Endothelial cell of umbilical vein (primary cell): ENCODE results near the gene KBTBD8. TPM values are rescaled to one million over a fixed set of nuclear protein-coding genes. Genes with fewer than 3 reads are reported as not detected.

Experiments
- BruUV-seq: library from RNA; stranded (reverse); fragments of 400-500 nt; replicated peaks from 2 replicates; lab custom pipeline; 2021; lab: Mats Ljungman, UMichigan
- CTCF ChIA-PET: fragments of 300-600, 350-600 bp; sonication (Branson Sonifier 250); formaldehyde crosslinking; loops from one replicate; lab custom pipeline; 2021; ENCODE audit warnings: antibody characterized with exemption, inconsistent platforms; lab: Charles Lee
- POLR2A ChIA-PET: fragments of 300-600, 350-600 bp; sonication (Branson Sonifier 250); formaldehyde crosslinking; loops from one replicate; lab custom pipeline; 2021; ENCODE audit warnings: antibody characterized with exemption, inconsistent platforms; lab: Charles Lee
- DNase-seq: peaks from one replicate; pipeline ENCODE4 v3.0.0-alpha.2; 2011; ENCODE audit warnings: low read depth, low spot score
- FAIRE-seq: peaks from 2 replicates; lab custom pipeline; 2011; peaks lifted over from hg19 to GRCh38; lab: Jason Lieb, UNC
- H2AFZ ChIP-seq: 2 replicates; pipeline ENCODE4 v1.6.0; 2012; ENCODE audit warnings: low read depth, low read length, control low read depth, inconsistent platforms
- H3K27ac ChIP-seq: 2 replicates; pipeline ENCODE4 v1.5.1; 2011; ENCODE audit warnings: low read depth, mild to moderate bottlenecking, control low read depth, low read length, moderate library complexity; ENCODE audit not compliant: insufficient read depth
- H3K27me3 ChIP-seq, 2 experiments: 2 replicates each; pipeline versions ENCODE4 v1.6.0 to v1.6.1; 2011; ENCODE audit warnings: low read length in 2 of 2, mixed read lengths in 1 of 2; ENCODE audit not compliant: control insufficient read depth in 2 of 2, insufficient read depth in 2 of 2
- H3K36me3 ChIP-seq, 2 experiments: 2 replicates in 1 of 2; 3 replicates in 1 of 2; pipeline ENCODE4 v1.5.1; 2011; ENCODE audit warnings: low read length in 2 of 2, mild to moderate bottlenecking in 1 of 2, moderate library complexity in 1 of 2; ENCODE audit not compliant: control insufficient read depth in 2 of 2, insufficient read depth in 2 of 2; ENCODE audit errors: extremely low read depth in 1 of 2
- H3K4me1 ChIP-seq: 3 replicates; pipeline ENCODE4 v1.5.1; 2011; ENCODE audit warnings: mild to moderate bottlenecking, low read length; ENCODE audit not compliant: control insufficient read depth, insufficient read depth; ENCODE audit errors: extremely low read depth
- H3K4me2 ChIP-seq: 2 replicates; pipeline ENCODE4 v1.6.1; 2011; ENCODE audit warnings: low read length, control low read depth, mixed read lengths; ENCODE audit not compliant: insufficient read depth
- H3K4me3 ChIP-seq, 3 experiments: fragments of 200-600 bp in 1 of 3; sonication (generic), shearing (Covaris generic) in 1 of 3; replicated peaks in 1 of 3; 2 replicates each; pipeline ENCODE4 v1.5.1; 2011 to 2016; ENCODE audit warnings: control low read depth in 3 of 3, low read length in 3 of 3, mild to moderate bottlenecking in 2 of 3, inconsistent platforms in 1 of 3, low read depth in 1 of 3, moderate library complexity in 1 of 3; ENCODE audit not compliant: insufficient read depth in 1 of 3
- H3K79me2 ChIP-seq: 2 replicates; pipeline ENCODE4 v1.6.0; 2012; ENCODE audit warnings: low read length, inconsistent platforms; ENCODE audit not compliant: control insufficient read depth, insufficient read depth
- H3K9ac ChIP-seq: replicated peaks from 2 replicates; pipeline ENCODE3; 2011; ENCODE audit warnings: low read length, control low read depth; ENCODE audit not compliant: insufficient read depth; ENCODE audit errors: extremely low read depth
- H3K9me1 ChIP-seq: replicated peaks from 3 replicates; pipeline ENCODE4 v1.6.0; 2011; ENCODE audit warnings: mild to moderate bottlenecking, low read length; ENCODE audit not compliant: control insufficient read depth, insufficient read depth; ENCODE audit errors: extremely low read depth
- H3K9me3 ChIP-seq: replicated peaks from 2 replicates; pipeline ENCODE4 v1.5.1; 2012; ENCODE audit warnings: low read length, inconsistent platforms; ENCODE audit not compliant: control insufficient read depth, insufficient read depth
- H4K20me1 ChIP-seq: replicated peaks from 2 replicates; pipeline ENCODE3; 2011; ENCODE audit warnings: mild to moderate bottlenecking, low read length; ENCODE audit not compliant: control insufficient read depth, insufficient read depth; ENCODE audit errors: extremely low read depth
- EZH2 ChIP-seq: IDR thresholded peaks from 2 replicates; pipeline ENCODE4 v1.6.1; 2012; ENCODE audit warnings: borderline replicate concordance, low read depth, mild to moderate bottlenecking, moderate library complexity, low read length, inconsistent platforms; ENCODE audit not compliant: severe bottlenecking
- FOS ChIP-seq: IDR thresholded peaks from 2 replicates; pipeline ENCODE4 v1.6.1; 2011; ENCODE audit warnings: mild to moderate bottlenecking, low read length, moderate library complexity, borderline replicate concordance; ENCODE audit not compliant: insufficient read depth
- GATA2 ChIP-seq: IDR thresholded peaks from 2 replicates; pipeline ENCODE4 v1.7.0; 2011; ENCODE audit warnings: low read depth, mild to moderate bottlenecking, moderate library complexity, mixed read lengths, low read length; ENCODE audit not compliant: insufficient read length, insufficient read depth
- JUN ChIP-seq: IDR thresholded peaks from 2 replicates; pipeline ENCODE4 v1.6.1; 2011; ENCODE audit warnings: borderline replicate concordance, low read depth; ENCODE audit not compliant: insufficient read length, insufficient read depth
- MYC ChIP-seq: IDR thresholded peaks from one replicate; pipeline ENCODE4 v1.6.1; 2011; ENCODE audit warnings: mild to moderate bottlenecking, low read depth, low read length
- POLR2A ChIP-seq: IDR thresholded peaks from 2 replicates; pipeline ENCODE4 v1.6.1; 2012; ENCODE audit warnings: low read depth, mild to moderate bottlenecking, control low read depth, low read length
- POLR2AphosphoS5 ChIP-seq: IDR thresholded peaks from 2 replicates; pipeline ENCODE4 v1.6.1; 2012; ENCODE audit warnings: low read depth, mild to moderate bottlenecking, control low read depth, low read length, moderate library complexity; ENCODE audit not compliant: insufficient read depth
- dilution Hi-C: fragments of 300-500 bp; cut with MboI; formaldehyde crosslinking; loops from one replicate; pipeline ENCODE4 v1.15.0; 2019; ENCODE audit warnings: low sequenced_read_pairs; ENCODE audit not compliant: extremely low pct_ligation_motif_present
- intact Hi-C: fragments of 100-400 bp; cut with micrococcal nuclease; formaldehyde crosslinking; loops from one replicate; pipeline ENCODE4 v1.10.0; 2022
- polyA plus RNA-seq, 4 experiments: library from polyadenylated mRNA; depleted of rRNA in 3 of 4; stranded (reverse) in 3 of 4; unstranded in 1 of 4; fragments of >200 nt; gene quantifications; 2 replicates each; pipeline versions ENCODE4 v1.2.1 to v1.2.3, GENCODE V29; 2011 to 2012; ENCODE audit warnings: missing spikeins in 1 of 4
- total RNA-seq: library from RNA; stranded (reverse); gene quantifications from 2 replicates; pipeline ENCODE4 v1.2.3, GENCODE V29; 2021
- TF ChIP-seq, protein P1 (sequence below): IDR thresholded peaks from 2 replicates; pipeline ENCODE4 v1.6.1; 2011; ENCODE audit not compliant: insufficient read depth, insufficient read length
- TF ChIP-seq, protein P2 (sequence below), 2 donors: IDR thresholded peaks; 1 replicate in 1 of 2; 2 replicates in 1 of 2; pipeline ENCODE4 v1.5.1; 2011; ENCODE audit warnings: low read length in 2 of 2, mild to moderate bottlenecking in 2 of 2, moderate library complexity in 2 of 2, control low read depth in 1 of 2, inconsistent platforms in 1 of 2, low read depth in 1 of 2; ENCODE audit not compliant: insufficient read depth in 1 of 2; ENCODE audit errors: extremely low read depth in 1 of 2

KBTBD8 gene
- total and polyA plus RNA-seq, 2 donors (not counting 3 experiments of a cell fraction or from before 2014, with no cell fraction given) = 0.26 to 1.1 TPM

DNA sequence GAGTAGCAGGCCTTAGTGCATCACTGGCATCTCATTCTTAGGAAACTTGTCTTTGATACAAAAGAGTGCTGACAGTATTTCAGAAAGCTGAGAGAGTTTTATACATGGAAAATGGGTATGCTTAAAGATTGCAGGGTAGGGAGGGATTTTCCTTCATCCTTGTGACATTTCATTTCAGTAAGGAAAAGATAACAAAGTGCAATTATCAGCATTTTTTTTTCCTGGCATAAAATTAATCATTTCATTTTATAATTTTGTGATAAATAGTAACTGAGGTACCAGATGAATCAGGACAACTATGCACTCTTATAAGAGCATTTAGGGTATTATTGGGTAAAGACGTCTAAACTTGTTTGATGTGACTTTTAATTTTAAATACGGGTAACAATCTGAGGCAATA is 10.3 kb downstream of the KBTBD8 start:
- Histone ChIP-seq H3K36me3 (peaks cover 0 to 9% of the 10 kb centered on the region in 2 experiments), H2AFZ (no peak overlapping the region), H3K9me1 (no peaks in the 10 kb centered on the region), H4K20me1 (no peaks in the 10 kb centered on the region), H3K79me2 (peaks cover 2% of the 10 kb centered on the region), H3K27me3 (no peaks in the 10 kb centered on the region), H3K4me2 (no peak overlapping the region), H3K27ac (no peak overlapping the region), H3K4me3 (no peak overlapping the region), H3K4me1 (no peaks in the 10 kb centered on the region), H3K9ac (no peak overlapping the region), H3K9me3 (no peaks in the 10 kb centered on the region)
- BruUV-seq = no TSS peak
- no peak for TF ChIP-seq POLR2A
- no peak for FAIRE-seq
- DNase-seq = no peak
- POLR2A ChIA-PET = no interaction called here
- intact Hi-C loops = no loop called here
- dilution Hi-C loops = no loop called here
- CTCF ChIA-PET = interaction anchor here (1.0 kb wide), 1 partner anchor 10 kb away, joined by 4 read pairs; the partner anchor contains the start of gene KBTBD8

DNA sequence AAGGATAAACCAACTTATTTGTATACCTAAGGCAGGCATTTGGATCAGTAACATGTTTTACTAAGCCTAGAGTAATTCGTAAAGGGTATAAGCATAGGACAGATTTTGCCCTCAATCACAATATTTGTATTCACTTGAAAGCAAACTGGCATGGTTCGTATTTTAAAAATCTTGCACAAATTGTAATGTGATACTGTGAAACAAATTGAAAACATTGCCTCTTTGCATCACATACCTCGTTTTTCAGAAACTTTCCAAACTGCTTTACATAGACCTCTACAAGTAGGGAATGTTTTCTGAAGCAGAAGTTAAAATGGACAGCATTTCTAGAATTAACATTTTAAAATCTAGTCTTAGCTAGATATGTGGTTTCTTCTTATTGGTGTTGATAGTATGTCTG is 11.6 kb downstream of the KBTBD8 start:
- FAIRE-seq (no peak), DNase-seq (no peak)
- Histone ChIP-seq H3K4me2 (no peak overlapping the region), H3K4me3 (no peak overlapping the region), H3K4me1 (no peaks in the 10 kb centered on the region), H3K27ac (no peak overlapping the region), H3K9ac (no peak overlapping the region), H3K27me3 (no peaks in the 10 kb centered on the region), H3K79me2 (peaks cover 2% of the 10 kb centered on the region), H3K9me3 (no peaks in the 10 kb centered on the region), H4K20me1 (no peaks in the 10 kb centered on the region), H3K9me1 (no peaks in the 10 kb centered on the region), H3K36me3 (peaks cover 0 to 6% of the 10 kb centered on the region in 2 experiments), H2AFZ (no peak overlapping the region)
- BruUV-seq = no TSS peak
- ChIA-PET POLR2A (no interaction called here), CTCF (no interaction called here)
- intact Hi-C loops (no loop called here), dilution Hi-C loops (no loop called here)
- TF ChIP-seq, protein P1, sequence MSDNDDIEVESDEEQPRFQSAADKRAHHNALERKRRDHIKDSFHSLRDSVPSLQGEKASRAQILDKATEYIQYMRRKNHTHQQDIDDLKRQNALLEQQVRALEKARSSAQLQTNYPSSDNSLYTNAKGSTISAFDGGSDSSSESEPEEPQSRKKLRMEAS = no peak
- TF ChIP-seq JUN (no peak), POLR2AphosphoS5 (no peak), POLR2A (no peak), GATA2 (no peak), EZH2 (no peak), FOS (no peak), MYC (no peak)
- TF ChIP-seq, protein P2, sequence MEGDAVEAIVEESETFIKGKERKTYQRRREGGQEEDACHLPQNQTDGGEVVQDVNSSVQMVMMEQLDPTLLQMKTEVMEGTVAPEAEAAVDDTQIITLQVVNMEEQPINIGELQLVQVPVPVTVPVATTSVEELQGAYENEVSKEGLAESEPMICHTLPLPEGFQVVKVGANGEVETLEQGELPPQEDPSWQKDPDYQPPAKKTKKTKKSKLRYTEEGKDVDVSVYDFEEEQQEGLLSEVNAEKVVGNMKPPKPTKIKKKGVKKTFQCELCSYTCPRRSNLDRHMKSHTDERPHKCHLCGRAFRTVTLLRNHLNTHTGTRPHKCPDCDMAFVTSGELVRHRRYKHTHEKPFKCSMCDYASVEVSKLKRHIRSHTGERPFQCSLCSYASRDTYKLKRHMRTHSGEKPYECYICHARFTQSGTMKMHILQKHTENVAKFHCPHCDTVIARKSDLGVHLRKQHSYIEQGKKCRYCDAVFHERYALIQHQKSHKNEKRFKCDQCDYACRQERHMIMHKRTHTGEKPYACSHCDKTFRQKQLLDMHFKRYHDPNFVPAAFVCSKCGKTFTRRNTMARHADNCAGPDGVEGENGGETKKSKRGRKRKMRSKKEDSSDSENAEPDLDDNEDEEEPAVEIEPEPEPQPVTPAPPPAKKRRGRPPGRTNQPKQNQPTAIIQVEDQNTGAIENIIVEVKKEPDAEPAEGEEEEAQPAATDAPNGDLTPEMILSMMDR (IDR thresholded peaks at IDR 0.05; ENCODE audit: extremely low read depth in 1 of 2, insufficient read depth in 1 of 2, low read depth in 1 of 2, low read length in 2 of 2) = no peak
